Smooth muscle cell (in vitro differentiated cells): ENCODE data around the gene LCA5. TPM values are rescaled to one million over a fixed set of nuclear protein-coding genes. Genes with fewer than 3 reads are reported as not detected.

Source experiments
- DNase-seq: peaks from one replicate; lab custom pipeline; 2025; ENCODE audit not compliant: unreplicated experiment; lab: John Stamatoyannopoulos, UW
- H2AFZ ChIP-seq: fragments of 200-600 bp; sonication (generic); 2 replicates; pipeline ENCODE4 v1.6.0; 2016; ENCODE audit warnings: antibody characterized with exemption, low read depth, mild to moderate bottlenecking
- H3F3A ChIP-seq: fragments of 200-600 bp; sonication (generic); 2 replicates; pipeline ENCODE4 v1.6.0; 2017; ENCODE audit warnings: antibody characterized with exemption, low read depth
- H3K27ac ChIP-seq: fragments of 200-600 bp; sonication (generic); 2 replicates; pipeline ENCODE4 v1.5.1; 2016; ENCODE audit warnings: low read depth, mild to moderate bottlenecking
- H3K27me3 ChIP-seq: fragments of 200-600 bp; sonication (generic); 2 replicates; pipeline ENCODE4 v1.6.1; 2016; ENCODE audit warnings: low read depth, mild to moderate bottlenecking
- H3K36me3 ChIP-seq: fragments of 200-600 bp; sonication (generic); 2 replicates; pipeline ENCODE4 v1.5.1; 2016; ENCODE audit warnings: low read depth
- H3K4me1 ChIP-seq: fragments of 200-600 bp; sonication (generic); 2 replicates; pipeline ENCODE4 v1.5.1; 2016; ENCODE audit warnings: low read depth
- H3K4me2 ChIP-seq: fragments of 200-600 bp; sonication (generic); 2 replicates; pipeline ENCODE4 v1.6.0; 2016; ENCODE audit warnings: mild to moderate bottlenecking
- H3K4me3 ChIP-seq: fragments of 200-600 bp; sonication (generic); 2 replicates; pipeline ENCODE4 v1.5.1; 2016; ENCODE audit warnings: mild to moderate bottlenecking
- H3K79me2 ChIP-seq: fragments of 200-600 bp; sonication (generic); 2 replicates; pipeline ENCODE4 v1.6.0; 2016; ENCODE audit warnings: low read depth, mild to moderate bottlenecking
- H3K9ac ChIP-seq: fragments of 200-600 bp; sonication (generic); 2 replicates; pipeline ENCODE4 v1.6.0; 2016; ENCODE audit warnings: low read depth
- H3K9me3 ChIP-seq: fragments of 200-600 bp; sonication (generic); replicated peaks from 2 replicates; pipeline ENCODE4 v1.5.1; 2016; ENCODE audit warnings: low read depth
- H4K20me1 ChIP-seq: fragments of 200-600 bp; sonication (generic); 2 replicates; pipeline ENCODE4 v1.6.0; 2016; ENCODE audit warnings: low read depth
- WGBS: methylation state at CpG from one replicate; pipeline ENCODE4 v1.1.7; 2016; ENCODE audit warnings: low lambda C conversion rate; 5-methylcytosine and 5-hydroxymethylcytosine counted together
- polyA plus RNA-seq: library from polyadenylated mRNA; unstranded; fragments of >200 nt; fragmentation: Nextera tagmentation; extraction: Ambion mirVana; gene quantifications from 2 replicates; pipeline ENCODE4 v1.2.1, GENCODE V29; 2016
- small RNA-seq: library from RNA; depleted of rRNA; stranded (forward); fragments of <200 nt; gene quantifications from one replicate; pipeline ENCODE3, GENCODE V24; 2014
- total RNA-seq: library from RNA; depleted of rRNA; stranded (reverse); fragments of >200 nt; gene quantifications from 2 replicates; pipeline ENCODE4 v1.2.3, GENCODE V29; 2014
- TF ChIP-seq, protein P1 (sequence below): fragments of 200-600 bp; sonication (generic); IDR thresholded peaks from 2 replicates; pipeline ENCODE4 v1.5.1; 2017; ENCODE audit warnings: borderline replicate concordance, mild to moderate bottlenecking, antibody characterized with exemption; ENCODE audit not compliant: insufficient read depth, poor library complexity, severe bottlenecking

The LCA5 gene
- total and polyA plus RNA-seq, 2 experiments from 2014 or later = 3.0 to 8.9 TPM

DNA sequence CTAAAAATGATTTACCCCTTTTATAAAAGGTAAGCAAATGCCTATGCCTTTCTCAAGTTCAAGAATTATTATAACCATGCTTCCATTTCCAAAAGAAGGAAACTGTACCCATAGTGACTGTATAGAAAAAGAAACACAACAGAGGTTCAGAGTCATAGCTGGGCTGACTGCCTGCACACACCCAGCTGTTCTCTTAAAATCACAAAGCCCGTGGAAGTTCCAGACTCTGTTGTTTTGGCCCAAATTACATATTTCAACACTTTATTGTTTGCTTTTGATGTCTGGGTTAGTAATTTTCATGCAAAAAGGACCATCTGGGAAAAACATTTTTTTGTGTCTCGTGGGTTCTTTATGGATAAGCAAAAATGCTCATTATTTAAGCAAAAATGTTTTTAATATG is 99.2 kb downstream of the LCA5 start:
- Histone ChIP-seq H3K27ac (no peak overlapping the region), H3K9me3 (no peaks in the 10 kb centered on the region), H3K4me2 (no peak overlapping the region), H2AFZ (no peak overlapping the region), H4K20me1 (no peaks in the 10 kb centered on the region), H3K9ac (no peak overlapping the region), H3K4me1 (no peaks in the 10 kb centered on the region), H3K79me2 (no peaks in the 10 kb centered on the region), H3F3A (no peaks in the 10 kb centered on the region), H3K36me3 (no peaks in the 10 kb centered on the region), H3K4me3 (no peak overlapping the region), H3K27me3 (no peaks in the 10 kb centered on the region)
- TF ChIP-seq, protein P1, sequence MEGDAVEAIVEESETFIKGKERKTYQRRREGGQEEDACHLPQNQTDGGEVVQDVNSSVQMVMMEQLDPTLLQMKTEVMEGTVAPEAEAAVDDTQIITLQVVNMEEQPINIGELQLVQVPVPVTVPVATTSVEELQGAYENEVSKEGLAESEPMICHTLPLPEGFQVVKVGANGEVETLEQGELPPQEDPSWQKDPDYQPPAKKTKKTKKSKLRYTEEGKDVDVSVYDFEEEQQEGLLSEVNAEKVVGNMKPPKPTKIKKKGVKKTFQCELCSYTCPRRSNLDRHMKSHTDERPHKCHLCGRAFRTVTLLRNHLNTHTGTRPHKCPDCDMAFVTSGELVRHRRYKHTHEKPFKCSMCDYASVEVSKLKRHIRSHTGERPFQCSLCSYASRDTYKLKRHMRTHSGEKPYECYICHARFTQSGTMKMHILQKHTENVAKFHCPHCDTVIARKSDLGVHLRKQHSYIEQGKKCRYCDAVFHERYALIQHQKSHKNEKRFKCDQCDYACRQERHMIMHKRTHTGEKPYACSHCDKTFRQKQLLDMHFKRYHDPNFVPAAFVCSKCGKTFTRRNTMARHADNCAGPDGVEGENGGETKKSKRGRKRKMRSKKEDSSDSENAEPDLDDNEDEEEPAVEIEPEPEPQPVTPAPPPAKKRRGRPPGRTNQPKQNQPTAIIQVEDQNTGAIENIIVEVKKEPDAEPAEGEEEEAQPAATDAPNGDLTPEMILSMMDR = no peak
- no peak for DNase-seq
- WGBS = 86% methylated on average over 2 of the region's 2 CpGs

DNA sequence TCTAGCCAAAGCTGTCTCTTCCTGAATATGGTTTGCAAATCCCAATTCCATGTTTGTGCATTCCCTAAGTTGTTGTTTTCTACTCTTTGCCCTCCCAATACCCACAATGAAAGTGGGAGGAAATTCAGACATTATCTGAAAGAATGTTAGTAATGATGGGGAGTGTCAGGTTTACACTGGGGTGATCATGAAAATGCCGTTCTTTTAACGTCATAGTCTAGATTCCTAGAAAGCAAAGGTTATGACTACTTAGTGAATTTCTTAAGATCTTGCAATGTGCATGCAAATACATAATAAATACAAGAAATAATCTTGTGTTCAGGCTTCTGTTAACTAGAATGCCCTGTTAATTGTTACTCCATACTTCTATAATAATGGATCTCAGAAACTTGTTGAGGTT is 101.0 kb downstream of the LCA5 start:
- Histone ChIP-seq H3F3A (no peaks in the 10 kb centered on the region), H3K4me1 (no peaks in the 10 kb centered on the region), H3K79me2 (no peaks in the 10 kb centered on the region), H3K4me2 (no peak overlapping the region), H3K27ac (no peak overlapping the region), H3K36me3 (no peaks in the 10 kb centered on the region), H3K4me3 (no peak overlapping the region), H3K9ac (no peak overlapping the region), H3K9me3 (no peaks in the 10 kb centered on the region), H2AFZ (no peak overlapping the region), H4K20me1 (no peaks in the 10 kb centered on the region), H3K27me3 (no peaks in the 10 kb centered on the region)
- 68% methylated on average over 2 of the region's 2 CpGs for WGBS
- TF ChIP-seq, protein P1 = no peak
- no peak for DNase-seq

DNA sequence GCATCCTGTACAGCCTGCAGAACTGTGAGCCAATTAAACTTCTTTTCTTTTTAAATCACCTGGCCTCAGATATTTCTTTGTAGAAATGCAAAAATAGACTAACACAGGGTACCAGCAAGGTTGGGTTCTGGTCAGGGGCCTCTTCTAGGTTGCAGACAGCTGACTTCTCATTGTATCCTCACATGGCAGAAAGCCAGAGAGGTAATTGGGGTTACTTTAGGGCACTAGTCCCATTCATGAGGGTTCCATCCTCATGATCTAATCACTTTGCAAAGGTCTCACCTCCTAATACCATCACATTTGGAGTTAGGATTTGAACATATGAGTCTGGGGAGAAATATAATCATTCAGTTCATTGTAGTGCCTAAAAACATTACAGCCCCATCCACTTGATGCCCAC is 101.5 kb downstream of the LCA5 start:
- Histone ChIP-seq H3K36me3 (no peaks in the 10 kb centered on the region), H3K4me1 (no peaks in the 10 kb centered on the region), H3K27ac (no peak overlapping the region), H3K4me2 (no peak overlapping the region), H3F3A (no peaks in the 10 kb centered on the region), H3K9me3 (no peaks in the 10 kb centered on the region), H3K4me3 (no peak overlapping the region), H4K20me1 (no peaks in the 10 kb centered on the region), H2AFZ (no peak overlapping the region), H3K79me2 (no peaks in the 10 kb centered on the region), H3K9ac (no peak overlapping the region), H3K27me3 (no peaks in the 10 kb centered on the region)
- TF ChIP-seq, protein P1 = no peak
- no peak for DNase-seq

Small RNAs within 50 kb of the gene (small RNA-seq; reads per million reads assigned to genes)
- gene DBIP1 = 0.47 reads per million, percentile 16 among the genes with 10 or more reads in this experiment

Other genes with a start within 250 kb of the LCA5 start
- gene SH3BGRL2, start 93.9 kb upstream of the LCA5 start, total RNA-seq = 15.1 and 16.6 TPM in 2 replicates
- 4.5 and 4.6 TPM in 2 replicates for gene SH3BGRL2, start 93.9 kb upstream of the LCA5 start, polyA plus RNA-seq